HG03064 (cell line): ENCODE results near the gene IFNK.
"Not testable (repeated sequence)": the region's sequence is repeated elsewhere in the genome, so short reads cannot be mapped to it uniquely, and the experiment has no call there.

Source experiments
- ATAC-seq: cut with Tn5 transposase; IDR thresholded peaks from one replicate; pipeline ENCODE4 v1.9.1; 2021; ENCODE audit warnings: low read depth; ENCODE audit not compliant: unreplicated experiment

Gene IFNK

GRCh38 chr9:27524236-27524635 is at the start of gene IFNK:
Gene IFNK (plus strand): TSS chr9:27524290. CDS start chr9:27524337, 47 bp downstream.
- ATAC-seq: no peak

GRCh38 chr9:27474305-27474704 is 49.8 kb upstream of the IFNK start:
- no peak for ATAC-seq

DNA sequence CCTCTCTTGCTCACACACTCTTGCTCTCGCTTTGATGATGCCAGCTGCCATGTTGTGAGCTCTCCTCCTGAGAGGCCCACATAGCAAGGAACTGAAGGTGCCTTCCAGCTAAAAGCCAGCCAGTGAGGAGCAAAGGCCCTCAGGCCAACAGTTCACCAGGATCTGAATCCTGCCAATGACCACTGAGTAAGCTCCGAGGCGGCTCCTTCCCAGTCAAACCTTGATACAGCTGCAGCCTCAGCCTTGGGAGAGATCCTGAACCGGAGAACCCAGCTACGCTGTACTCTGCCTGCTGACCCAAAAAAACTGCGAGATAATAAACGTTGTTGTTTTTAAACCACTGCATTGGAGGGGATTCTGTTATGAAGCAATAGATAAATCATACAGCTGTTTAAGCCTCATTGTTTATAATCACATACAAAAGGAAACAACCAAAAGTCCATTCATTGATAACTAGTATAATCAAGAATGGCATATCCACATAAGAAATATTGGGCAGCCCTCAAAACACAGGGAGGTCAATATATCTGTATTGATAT is 49.0 kb upstream of the IFNK start:
- ATAC-seq: no peak

DNA sequence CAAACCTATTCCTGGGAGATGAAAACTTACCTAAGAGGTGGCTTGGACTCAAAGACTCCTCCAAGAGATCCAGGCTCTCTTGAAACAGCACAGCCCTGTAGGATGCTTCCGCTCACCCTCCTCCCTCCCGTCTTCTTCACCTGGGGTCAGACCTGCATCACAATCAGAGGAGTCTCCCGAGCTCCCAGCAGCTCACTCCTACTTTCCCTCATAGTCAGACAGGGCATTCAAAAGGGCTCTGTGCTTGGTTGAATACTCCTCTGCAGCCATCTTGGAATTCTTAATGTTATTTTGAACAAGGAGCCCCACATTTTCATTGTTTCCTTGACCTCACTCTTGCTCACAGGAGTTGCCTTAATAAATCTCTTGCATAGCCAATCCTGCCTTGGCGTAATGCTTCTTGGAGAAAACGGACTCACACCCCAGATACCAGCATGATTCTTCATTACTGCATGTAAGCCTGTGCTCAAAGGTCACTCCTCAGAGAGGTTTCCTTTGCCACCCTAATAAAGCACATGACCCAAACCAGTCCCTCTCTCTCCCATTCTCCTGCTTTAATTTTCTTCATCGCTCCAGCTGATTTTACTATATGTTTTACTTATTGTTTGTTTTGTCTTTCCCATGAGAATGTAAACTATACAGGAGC is 47.1 kb upstream of the IFNK start:
- no peak for ATAC-seq

DNA sequence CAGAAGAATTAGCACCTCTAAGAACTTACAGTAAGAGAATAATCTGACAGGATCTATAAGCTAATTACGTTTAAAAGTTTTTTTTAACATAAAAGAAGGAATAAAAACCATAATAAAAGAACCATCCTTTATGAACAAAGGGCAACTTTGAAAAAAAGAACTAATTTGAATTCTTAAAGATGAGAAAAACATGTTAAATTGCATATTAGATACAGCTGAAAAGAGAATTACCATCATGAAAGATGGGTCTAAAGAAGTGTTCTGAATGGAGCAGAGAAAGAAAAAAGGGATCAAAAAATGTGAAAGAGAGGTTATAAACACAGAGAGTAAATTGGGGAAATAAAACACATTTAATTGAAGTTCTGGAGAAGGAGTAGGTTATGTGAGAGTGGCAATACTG is 45.8 kb upstream of the IFNK start:
- ATAC-seq: no peak

DNA sequence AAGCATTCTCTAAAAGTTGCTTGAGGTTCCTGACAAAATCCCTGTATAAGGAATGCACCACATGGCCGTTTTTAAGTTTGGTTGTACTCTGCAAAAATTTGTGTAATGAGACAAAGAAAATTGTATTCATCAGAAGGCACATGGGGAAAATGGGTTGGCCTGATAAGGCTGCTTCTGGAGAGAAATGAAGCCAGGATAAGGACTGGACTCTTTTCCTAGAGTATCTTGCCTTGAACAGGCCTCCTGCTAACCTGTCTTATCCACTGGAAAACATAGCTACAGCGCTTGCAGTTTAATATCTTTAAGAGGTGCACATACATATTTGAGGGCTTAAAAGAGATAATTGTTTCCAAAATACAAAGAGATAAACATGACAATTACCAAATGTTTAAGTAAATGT is 41.4 kb upstream of the IFNK start:
- ATAC-seq: no peak

DNA sequence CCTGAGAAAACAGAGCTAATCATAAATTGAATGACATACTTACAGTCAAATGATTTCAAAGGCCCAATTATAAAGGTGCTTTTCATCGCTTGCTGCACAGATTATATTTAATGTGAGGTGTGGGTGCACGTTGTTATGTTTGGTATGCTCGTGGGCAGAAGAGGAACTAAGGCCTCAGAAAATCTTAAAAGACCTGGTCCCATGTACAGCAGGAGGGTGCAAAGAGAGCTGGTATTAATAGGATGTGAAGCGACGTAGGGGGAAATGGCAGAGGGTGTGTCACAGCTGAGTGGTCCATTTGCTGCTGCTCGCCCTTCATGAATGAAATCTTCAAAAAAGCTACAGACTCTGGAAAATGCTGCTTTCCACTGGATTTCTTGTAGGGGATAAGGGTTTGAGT is 40.5 kb upstream of the IFNK start:
- ATAC-seq: no peak

DNA sequence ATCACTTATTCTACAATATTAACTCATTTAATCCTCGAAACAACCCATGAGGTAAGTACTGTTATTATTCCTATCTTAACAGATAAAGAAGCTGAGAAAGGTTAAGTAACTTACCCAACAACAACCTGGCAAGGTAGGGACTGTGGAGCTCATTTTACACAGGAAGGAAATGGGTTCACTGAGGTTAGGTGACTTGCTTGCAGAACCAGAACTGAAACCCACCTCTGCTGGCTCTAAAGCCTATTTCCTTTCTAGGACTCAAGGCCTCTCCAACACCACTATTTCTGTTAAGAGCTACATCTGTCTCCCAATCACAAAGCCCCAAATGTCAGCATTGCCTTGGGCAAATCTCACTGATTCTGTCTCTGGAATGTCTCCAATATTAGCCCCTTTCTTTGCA is 38.9 kb upstream of the IFNK start:
- ATAC-seq: peak; percentile 87

- no peak for ATAC-seq
Measured at GRCh38 chr9:27487128-27487640, 36.9 kb upstream of the IFNK start.

DNA sequence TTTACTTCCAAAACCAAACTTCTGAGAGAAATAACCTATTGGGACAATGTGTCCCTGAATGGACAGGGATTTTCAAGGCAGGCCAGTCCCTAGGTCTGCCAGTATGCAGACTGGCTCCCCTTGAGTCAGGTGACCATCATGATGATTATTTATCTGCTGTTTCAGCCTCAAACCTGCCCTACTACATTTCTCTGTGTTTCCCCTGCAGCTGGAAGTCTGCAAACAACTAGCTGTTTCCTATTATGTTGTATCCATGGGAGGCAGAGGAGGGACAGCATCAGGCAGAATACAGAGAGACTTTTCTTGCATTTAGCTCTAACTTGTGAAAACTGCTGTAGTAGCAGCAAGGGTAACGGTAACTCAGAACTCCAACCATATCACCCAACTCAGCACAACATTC is 36.2 kb upstream of the IFNK start:
- no peak for ATAC-seq

- ATAC-seq: peak; percentile 71
Measured at GRCh38 chr9:27489087-27489876, 34.8 kb upstream of the IFNK start.

DNA sequence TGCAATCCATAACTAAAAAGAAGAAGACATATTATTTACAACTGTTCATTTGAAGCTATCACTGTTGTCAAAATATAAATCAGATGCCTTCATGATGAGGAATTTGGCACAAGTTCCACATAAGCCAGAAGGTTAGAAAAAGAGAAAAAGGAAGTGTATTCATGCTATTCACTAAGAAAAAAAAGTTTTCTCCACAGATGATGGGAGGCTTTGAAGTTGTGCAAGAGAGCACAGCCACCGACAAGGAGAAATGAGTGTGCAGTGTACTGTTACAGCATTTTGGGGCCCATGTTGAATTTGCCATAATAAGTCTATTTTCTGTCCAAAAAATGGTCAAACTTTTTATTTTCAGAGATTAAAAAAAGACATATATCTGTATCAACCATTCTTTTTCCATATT is 32.9 kb upstream of the IFNK start:
- no peak for ATAC-seq

DNA sequence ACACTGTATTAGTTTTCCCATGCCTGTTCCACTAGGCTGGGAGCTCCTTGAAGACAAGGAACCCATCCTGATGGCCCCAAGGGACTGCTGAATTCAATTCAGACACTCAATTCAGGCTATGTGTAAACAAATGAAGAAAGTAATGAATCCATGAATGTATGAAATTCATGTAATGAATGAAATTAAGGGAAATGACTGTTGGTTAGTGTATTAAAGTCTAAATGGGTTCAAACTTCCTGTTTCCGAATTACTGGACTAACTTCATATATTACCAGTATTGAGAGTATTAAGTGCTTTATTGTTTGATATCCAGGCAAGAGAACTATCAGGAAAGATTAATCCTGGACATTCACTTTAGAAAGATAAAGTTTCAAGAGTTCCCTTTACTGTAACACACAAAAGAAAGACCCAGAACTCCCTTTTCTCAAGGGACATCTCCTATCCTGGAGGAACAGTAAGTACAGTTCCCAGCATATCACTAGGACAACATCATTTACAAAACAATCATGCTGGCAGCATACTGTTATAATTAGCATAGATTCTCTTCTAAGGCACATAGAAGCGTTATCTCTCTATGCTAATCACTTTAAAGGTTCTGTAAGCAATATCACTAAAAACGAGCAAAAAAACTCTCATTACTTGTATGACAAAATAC is 28.5 kb upstream of the IFNK start:
- ATAC-seq: no peak

DNA sequence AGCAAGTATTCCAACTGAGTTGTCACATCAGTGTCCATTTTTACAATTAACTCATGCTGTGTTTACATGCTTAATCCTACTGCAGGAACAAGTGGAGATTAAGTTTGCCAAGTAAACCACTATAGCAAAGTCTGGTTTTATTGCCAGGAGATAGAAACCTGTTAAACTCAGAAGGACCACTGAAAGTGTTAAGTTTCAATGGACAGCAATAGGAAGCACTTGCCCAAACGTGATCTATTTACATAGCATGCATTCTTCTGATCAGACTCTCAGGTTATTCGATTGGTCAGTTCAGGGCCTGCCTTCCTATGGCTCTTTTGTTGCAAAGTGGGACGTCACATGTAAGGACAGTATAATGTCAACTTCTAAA is 28.0 kb upstream of the IFNK start:
- ATAC-seq: no peak

DNA sequence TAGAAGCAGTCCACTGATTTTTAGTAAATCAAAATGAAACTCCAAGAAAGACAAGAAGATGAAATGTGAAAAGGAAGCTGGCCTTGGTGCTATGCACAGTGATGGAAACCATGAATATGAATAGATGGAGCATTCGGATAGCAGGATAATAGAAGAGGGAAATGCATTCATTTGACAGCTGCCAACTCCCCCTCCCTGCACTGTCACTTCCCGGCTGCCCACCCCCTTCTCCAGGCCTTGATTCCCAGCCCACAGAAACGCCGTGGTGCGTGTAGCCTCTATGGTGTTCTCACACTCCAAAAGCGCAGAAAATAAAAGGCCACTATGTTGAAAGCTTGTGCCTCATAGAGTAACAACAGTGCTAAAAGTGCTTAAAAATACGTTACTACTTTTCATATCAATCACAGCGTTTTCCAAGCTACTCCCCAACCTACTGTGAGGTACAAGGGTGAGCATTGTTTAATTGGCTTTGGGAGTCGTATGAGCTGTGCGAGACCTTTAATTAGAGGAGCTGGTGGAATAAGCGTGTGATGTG is 26.1 kb upstream of the IFNK start:
- no peak for ATAC-seq

DNA sequence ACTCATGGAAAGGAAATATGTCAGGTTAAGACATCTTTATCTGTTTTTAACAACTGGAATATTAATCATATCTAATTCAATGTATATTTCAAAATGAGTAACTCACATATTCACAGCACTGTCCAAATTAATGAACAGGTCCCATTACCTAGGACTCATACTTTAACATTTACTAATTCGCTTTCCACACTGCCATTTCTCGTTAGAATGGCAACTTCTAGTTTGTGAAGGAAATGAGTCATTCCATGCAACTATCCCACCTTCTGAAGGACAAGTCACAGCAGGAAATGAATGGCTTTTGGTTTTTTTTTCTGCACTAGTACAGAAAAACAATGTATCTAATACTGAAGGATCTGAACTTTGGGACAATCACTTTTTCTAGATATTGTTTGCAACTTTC is 24.6 kb upstream of the IFNK start:
- ATAC-seq: no peak

GRCh38 chr9:27500902-27501301 is 23.2 kb upstream of the IFNK start:
- ATAC-seq: not testable (repeated sequence)

- ATAC-seq: no peak
Measured at GRCh38 chr9:27503623-27504022, 20.5 kb upstream of the IFNK start.

- no peak for ATAC-seq
Measured at GRCh38 chr9:27504259-27504658, 19.8 kb upstream of the IFNK start.

DNA sequence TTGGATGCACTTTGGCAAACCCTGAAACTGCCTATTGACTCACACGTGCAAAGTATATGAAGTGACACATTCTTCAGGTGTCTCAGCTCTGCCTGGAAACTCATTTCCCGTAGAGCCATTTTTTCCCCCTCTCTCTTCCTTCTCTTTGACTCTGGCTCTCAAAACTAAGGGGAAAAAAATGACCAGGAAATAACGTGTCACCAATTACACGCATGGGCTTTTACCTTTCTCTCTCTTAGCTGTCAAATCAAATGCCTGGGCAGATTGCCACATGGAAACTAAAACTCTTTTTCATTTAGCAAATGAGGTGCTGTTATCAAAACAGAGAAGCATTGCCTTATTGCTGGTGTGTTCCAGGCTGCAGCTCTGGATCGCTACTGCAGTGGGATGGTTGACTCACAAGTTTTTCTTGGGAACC is 18.3 kb upstream of the IFNK start:
- ATAC-seq: no peak

- no peak for ATAC-seq
Measured at GRCh38 chr9:27506981-27507380, 17.1 kb upstream of the IFNK start.
